ENCODE data around the gene THSD4.

DNA sequence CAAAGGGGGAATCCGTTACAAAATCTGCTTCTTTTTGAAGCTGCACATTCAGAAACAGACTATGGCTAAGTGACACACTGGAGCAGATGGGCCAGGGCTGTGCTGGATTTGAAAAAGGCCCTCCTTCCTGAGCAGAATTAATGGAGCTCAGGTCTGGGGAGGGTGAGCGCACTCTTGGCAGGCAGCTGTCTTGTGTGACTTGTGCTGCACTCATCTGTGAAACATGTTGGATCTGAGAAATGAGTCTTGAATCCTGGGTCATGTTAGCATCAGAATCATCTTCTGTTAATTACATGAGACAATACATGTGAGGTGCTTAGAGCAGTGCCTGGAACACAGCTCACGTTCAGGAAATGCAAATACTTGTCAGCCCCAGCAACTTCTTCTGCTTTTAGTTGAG lies 219.6 kb downstream of the THSD4 start:
- TF ChIP-seq, protein P1, sequence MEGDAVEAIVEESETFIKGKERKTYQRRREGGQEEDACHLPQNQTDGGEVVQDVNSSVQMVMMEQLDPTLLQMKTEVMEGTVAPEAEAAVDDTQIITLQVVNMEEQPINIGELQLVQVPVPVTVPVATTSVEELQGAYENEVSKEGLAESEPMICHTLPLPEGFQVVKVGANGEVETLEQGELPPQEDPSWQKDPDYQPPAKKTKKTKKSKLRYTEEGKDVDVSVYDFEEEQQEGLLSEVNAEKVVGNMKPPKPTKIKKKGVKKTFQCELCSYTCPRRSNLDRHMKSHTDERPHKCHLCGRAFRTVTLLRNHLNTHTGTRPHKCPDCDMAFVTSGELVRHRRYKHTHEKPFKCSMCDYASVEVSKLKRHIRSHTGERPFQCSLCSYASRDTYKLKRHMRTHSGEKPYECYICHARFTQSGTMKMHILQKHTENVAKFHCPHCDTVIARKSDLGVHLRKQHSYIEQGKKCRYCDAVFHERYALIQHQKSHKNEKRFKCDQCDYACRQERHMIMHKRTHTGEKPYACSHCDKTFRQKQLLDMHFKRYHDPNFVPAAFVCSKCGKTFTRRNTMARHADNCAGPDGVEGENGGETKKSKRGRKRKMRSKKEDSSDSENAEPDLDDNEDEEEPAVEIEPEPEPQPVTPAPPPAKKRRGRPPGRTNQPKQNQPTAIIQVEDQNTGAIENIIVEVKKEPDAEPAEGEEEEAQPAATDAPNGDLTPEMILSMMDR (optimal IDR thresholded peaks at IDR 0.05 in 1 of 3, IDR thresholded peaks at IDR 0.05 in 1 of 3, conservative IDR thresholded peaks at IDR 0.05 in 1 of 3; ENCODE audit: extremely low read depth in 1 of 3, insufficient read depth in 2 of 3, low read length in 3 of 3): no peak
- no peak for TF ChIP-seq EZH2 (IDR thresholded peaks at IDR 0.05; ENCODE audit: low read length)
